ENCODE results near the gene FHL5.

FHL5 gene

DNA sequence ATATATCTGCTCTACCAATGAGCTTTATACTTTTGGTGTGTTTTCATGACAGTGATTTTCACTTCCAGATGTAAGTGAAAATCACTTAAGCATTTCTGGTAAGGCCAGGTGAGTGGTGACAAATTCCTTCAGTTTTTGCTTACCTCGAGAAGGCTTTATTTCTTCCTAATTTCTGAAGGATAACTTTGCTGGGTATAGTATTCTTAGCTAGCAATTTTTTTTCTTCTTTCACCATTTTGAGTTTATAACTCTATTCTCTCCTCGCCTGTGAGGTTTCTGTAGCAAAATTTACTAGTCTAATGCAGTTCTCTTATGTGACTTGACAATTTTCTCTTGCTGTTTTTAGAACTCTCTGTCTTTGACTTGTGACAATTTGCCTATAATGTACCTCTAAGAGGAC, 7.1 kb downstream of the FHL5 start:
- DNase-seq (ENCODE audit: low spot score): no peak
- no peak for TF ChIP-seq CTCF (IDR thresholded peaks at IDR 0.05; ENCODE audit: extremely low read depth, missing control alignments)

DNA sequence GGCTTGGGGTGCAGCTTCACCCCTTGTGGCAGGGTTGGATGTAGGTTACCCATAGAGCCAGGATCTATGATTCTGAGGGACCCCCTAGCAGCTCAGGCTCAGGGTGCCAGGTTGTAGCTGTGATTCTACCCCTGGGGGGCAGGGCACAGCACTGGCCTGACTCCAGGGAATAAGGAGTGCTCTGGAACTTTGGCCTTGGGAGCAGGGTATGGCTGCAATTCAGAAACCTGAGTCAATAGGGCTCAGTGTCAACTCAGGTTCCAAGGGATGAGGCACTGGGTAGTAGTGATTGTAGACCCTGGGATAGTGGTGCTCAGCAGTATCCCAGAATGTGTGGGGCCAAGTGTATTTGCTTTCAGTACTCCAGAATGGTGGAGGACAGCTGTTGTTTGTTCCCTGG, 8.6 kb downstream of the FHL5 start:
- no peak for DNase-seq (ENCODE audit: low spot score)
- no peak for TF ChIP-seq CTCF (IDR thresholded peaks at IDR 0.05; ENCODE audit: extremely low read depth, missing control alignments)

DNA sequence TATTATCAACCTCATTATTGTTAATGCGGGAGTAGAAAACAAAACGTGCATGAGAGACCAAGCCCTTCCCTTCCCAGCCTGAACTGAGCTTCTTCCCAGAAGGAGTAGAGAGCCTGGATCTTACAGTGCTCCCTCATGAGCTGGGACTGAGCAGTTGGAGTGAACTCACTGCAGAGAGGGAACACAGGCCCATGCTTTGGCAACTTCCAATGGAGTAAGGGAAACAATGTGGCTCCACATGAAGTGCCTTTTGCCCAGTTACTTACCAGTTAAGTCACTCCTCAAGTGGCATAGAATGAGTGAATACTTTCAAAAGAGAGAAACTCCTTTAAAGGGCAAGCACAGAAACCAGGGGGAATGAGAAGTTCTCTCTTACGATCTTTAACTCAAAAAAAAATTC, 12.4 kb downstream of the FHL5 start:
- TF ChIP-seq CTCF (IDR thresholded peaks at IDR 0.05; ENCODE audit: extremely low read depth, missing control alignments): no peak
- DNase-seq (ENCODE audit: low spot score): no peak

GRCh38 chr6:96576221-96576620, 13.3 kb downstream of the FHL5 start:
- no peak for DNase-seq (ENCODE audit: low spot score)
- TF ChIP-seq CTCF (IDR thresholded peaks at IDR 0.05; ENCODE audit: extremely low read depth, missing control alignments): no peak

DNA sequence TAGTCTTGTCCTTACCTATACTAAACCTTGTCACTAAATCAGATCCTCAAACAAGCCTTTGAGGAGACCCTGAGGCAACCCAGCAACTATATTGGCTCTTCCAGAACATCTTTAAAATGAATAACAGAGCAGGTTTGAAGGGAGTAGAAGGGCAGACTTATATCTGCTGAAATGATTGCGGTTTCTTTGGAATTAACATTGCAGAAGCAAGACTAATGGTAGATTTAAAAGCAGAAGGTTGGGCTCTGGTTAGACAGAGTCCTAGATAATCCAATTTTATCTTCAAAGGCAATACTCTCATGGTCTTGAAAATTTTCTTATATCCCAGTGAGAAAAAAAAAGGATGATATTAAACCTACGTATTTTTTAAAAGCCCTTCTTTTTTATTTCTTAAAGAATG, 19.1 kb downstream of the FHL5 start:
- no peak for DNase-seq (ENCODE audit: low spot score)
- no peak for TF ChIP-seq CTCF (IDR thresholded peaks at IDR 0.05; ENCODE audit: extremely low read depth, missing control alignments)

DNA sequence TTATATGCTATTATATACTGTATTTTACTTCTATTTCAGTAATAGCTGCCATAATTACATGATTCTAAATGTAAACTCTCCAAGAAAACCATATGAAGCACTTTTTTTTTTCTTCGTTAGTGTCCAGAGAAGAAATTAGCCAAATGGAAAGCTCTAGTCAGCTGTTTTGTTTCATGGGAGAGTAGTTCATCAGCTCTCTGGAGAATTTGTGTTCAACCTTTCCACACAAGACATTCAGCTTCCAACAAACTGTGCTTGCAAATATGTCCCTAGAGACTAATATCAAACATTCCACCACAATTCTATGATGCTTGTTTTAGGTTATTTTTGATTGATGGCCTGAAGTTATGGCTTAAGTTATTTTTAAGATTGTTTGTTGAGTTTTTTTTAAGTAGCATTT, 19.5 kb downstream of the FHL5 start:
- no peak for TF ChIP-seq CTCF (IDR thresholded peaks at IDR 0.05; ENCODE audit: extremely low read depth, missing control alignments)
- DNase-seq (ENCODE audit: low spot score): no peak

DNA sequence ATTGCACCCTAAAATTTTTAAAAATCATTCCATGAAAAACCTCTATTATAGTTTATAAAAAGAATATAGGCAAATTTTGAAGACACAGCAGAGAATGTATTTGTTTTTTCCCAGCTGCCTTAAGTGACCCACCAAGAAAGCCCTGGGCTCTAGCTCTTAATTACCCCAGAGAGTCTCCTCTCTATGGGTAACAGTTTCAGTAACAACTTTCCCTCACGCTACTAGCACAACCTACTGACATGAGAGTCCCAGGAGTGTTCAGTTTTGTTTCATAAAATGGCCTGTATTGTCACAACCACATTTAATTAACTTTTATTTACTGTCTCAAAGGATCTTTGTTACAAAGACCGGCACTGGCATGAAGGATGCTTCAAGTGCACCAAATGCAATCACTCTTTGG, 41.5 kb downstream of the FHL5 start:
- TF ChIP-seq CTCF (IDR thresholded peaks at IDR 0.05; ENCODE audit: extremely low read depth, missing control alignments): no peak
- DNase-seq (ENCODE audit: low spot score): no peak
